SU-DHL-6 (cell line): ENCODE results near the gene CHST1.

ENCODE experiments used
- CTCF ChIP-seq: fragments of 200-600 bp; sonication (generic); IDR thresholded peaks from one replicate; pipeline ENCODE4 v1.5.1; 2017; ENCODE audit warnings: antibody characterized with exemption, mild to moderate bottlenecking, low read length, moderate library complexity; ENCODE audit not compliant: insufficient read depth, poor library complexity, severe bottlenecking
- EZH2phosphoT487 ChIP-seq: fragments of 200-600 bp; sonication (generic), shearing (Covaris generic); conservative IDR thresholded peaks from 2 replicates; pipeline ENCODE4 v1.6.1; 2018; ENCODE audit warnings: mild to moderate bottlenecking, antibody characterized with exemption, low read length, moderate library complexity, mixed read lengths

- TF ChIP-seq CTCF (no peak), EZH2phosphoT487 (no peak)
These were observed 10.2 kb upstream of the CHST1 start for GRCh38 chr11:45675646-45676045.
